Measurements from ENCODE around the gene ARIH2.
A peak's percentile ranks its signal among the peaks of the same experiment; 100 is the strongest.

The ARIH2 gene

DNA sequence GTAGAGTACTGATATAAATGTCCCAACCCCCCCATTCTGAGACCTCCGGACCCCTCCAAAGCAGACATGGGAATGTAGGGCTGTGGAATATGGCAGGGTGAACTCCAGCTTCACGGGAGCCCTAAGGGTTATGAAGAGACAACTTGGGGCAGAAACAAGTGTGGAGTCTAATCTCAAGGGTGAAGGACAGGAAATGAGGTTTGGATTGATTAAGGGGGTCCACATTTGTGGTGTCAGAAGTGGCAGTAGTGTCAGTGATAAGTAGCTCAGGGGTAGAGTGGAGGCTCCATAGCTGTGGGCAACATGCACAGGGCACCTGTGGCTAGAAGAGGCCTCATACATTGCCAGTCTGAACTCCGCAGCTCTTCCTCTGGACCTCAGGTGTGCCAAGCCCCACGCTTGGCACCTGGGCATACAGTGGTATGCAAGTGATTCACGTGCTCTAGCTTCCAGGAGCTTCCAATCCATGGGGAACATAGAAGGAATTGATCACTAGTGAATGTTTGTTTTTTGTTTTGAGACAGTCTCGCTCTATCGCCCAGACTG, 67.3 kb downstream of the ARIH2 start:
- H3K27me3 ChIP-seq (ENCODE audit: control insufficient read depth in 5 of 5, insufficient read depth in 4 of 5, low read length in 5 of 5): no peaks in the 10 kb centered on the region
- no peaks in the 10 kb centered on the region for H3K9me3 ChIP-seq (ENCODE audit: control insufficient read depth in 5 of 5, low read length in 5 of 5)
- peaks cover 6 to 55% (median 51%) of the 10 kb centered on the region in 5 donors for H3K36me3 ChIP-seq (ENCODE audit: control insufficient read depth in 5 of 5, insufficient read depth in 5 of 5, low read length in 5 of 5)
- H3K4me1 ChIP-seq (ENCODE audit: control insufficient read depth in 5 of 5, insufficient read depth in 5 of 5, low read length in 5 of 5): peaks cover 5 to 19% (median 15%) of the 10 kb centered on the region in 5 donors
- no peak overlapping the region for H3K4me3 ChIP-seq (ENCODE audit: low read depth in 1 of 5, low read length in 5 of 5)
- no peak overlapping the region for H3K27ac ChIP-seq (ENCODE audit: low read depth, low read length)
- peak overlapping the region in 1 of 5 donors; percentile 28 for H3K9ac ChIP-seq (ENCODE audit: low read length in 5 of 5)

GRCh38 chr3:48989126-48989795, 70.6 kb downstream of the ARIH2 start:
- Histone ChIP-seq H3K36me3 (ENCODE audit: control insufficient read depth in 5 of 5, insufficient read depth in 5 of 5, low read length in 5 of 5) (peaks cover 0 to 26% (median 19%) of the 10 kb centered on the region in 5 donors), H3K9ac (ENCODE audit: low read length in 5 of 5) (peak overlapping the region; percentile 66 to 84 (median 72)), H3K27me3 (ENCODE audit: control insufficient read depth in 5 of 5, insufficient read depth in 4 of 5, low read length in 5 of 5) (no peaks in the 10 kb centered on the region), H3K4me1 (ENCODE audit: control insufficient read depth in 5 of 5, insufficient read depth in 5 of 5, low read length in 5 of 5) (peaks cover 9 to 29% (median 24%) of the 10 kb centered on the region in 5 donors), H3K4me3 (ENCODE audit: low read depth in 1 of 5, low read length in 5 of 5) (peak overlapping the region; percentile 67 to 95 (median 86)), H3K9me3 (ENCODE audit: control insufficient read depth in 5 of 5, low read length in 5 of 5) (no peaks in the 10 kb centered on the region), H3K27ac (ENCODE audit: low read depth, low read length) (peak overlapping the region; percentile 90)

DNA sequence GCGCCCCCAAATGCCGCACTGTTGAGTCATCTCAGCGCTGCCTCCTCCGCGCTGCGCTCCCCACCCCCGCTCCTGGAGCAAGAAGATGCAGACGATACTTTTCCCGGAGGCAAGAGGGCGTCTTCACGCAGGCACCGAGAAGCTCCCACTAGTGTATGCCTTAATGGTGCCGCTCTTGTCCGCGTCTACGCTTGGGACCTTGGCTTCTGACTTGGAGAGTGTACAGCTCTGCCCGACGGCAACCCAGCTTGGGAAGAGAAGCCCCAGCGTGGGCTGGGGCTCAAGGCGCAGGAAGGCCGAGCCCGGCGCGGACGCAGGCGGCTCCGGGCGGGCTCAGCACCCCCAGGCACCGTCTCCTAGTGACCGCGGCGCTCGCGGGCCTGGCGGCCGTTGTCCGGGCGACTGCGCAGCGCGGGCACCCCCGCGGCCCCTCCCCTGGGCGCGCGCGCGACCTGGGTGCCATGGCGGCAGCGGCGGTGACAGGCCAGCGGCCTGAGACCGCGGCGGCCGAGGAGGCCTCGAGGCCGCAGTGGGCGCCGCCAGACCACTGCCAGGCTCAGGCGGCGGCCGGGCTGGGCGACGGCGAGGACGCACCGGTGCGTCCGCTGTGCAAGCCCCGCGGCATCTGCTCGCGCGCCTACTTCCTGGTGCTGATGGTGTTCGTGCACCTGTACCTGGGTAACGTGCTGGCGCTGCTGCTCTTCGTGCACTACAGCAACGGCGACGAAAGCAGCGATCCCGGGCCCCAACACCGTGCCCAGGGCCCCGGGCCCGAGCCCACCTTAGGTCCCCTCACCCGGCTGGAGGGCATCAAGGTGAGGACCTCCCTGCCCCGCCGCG, 71.4 kb downstream of the ARIH2 start, which contains the start of gene P4HTM:
Gene P4HTM, plus strand, starts transcription at position 446 of the 840 bp plus-strand sequence. Its CDS starts 16 bp downstream, at position 462.
- Histone ChIP-seq H3K4me3 (ENCODE audit: low read depth in 1 of 5, low read length in 5 of 5) (peak within 1 kb of the TSS; percentile 83 to 95 (median 86)), H3K36me3 (ENCODE audit: control insufficient read depth in 5 of 5, insufficient read depth in 5 of 5, low read length in 5 of 5) (peaks cover 0 to 23% (median 12%) of the 10 kb centered on the region in 5 donors), H3K27ac (ENCODE audit: low read depth, low read length) (peak within 1 kb of the TSS; percentile 90), H3K9me3 (ENCODE audit: control insufficient read depth in 5 of 5, low read length in 5 of 5) (no peaks in the 10 kb centered on the region), H3K27me3 (ENCODE audit: control insufficient read depth in 5 of 5, insufficient read depth in 4 of 5, low read length in 5 of 5) (no peaks in the 10 kb centered on the region), H3K9ac (ENCODE audit: low read length in 5 of 5) (peak within 1 kb of the TSS; percentile 66 to 88 (median 72)), H3K4me1 (ENCODE audit: control insufficient read depth in 5 of 5, insufficient read depth in 5 of 5, low read length in 5 of 5) (peaks cover 9 to 29% (median 24%) of the 10 kb centered on the region in 5 donors)

DNA sequence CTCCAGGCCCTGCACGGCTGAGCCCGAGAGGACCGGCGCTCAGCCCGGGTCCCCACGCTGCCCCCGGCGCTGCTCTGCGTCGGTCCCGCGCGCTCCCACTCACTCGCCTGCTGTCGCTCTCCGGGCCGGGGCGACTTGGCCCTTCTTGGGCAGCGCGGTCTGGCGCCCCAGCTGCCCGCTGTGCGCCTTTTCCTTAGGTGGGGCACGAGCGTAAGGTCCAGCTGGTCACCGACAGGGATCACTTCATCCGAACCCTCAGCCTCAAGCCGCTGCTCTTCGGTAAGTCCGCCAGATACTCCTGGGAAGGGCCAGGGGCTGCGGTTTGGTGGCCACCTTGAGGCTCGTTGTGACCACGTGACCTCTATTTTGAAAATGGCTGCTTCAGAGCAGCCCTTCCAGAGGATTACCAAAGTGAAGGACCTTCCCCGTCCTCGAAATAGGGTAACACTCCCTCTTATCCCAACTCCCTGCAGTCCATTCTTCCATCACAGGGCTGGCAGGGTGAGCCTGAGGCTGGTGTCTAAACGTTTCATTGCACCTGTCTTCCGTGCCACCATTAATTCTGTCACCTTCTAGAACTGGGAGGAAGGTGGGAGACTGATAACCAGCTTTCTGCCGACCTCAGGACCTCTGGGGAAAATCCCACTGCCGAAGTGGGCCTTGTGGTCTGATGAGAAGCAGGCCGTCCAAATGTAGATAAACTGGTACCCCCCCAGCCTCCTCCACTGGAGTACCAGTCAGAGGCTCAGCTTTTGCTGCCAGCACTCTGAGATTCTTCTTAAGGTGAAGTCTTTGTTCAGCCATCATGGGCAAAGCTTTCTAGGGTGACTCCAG, 72.2 kb downstream of the ARIH2 start:
- no peaks in the 10 kb centered on the region for H3K9me3 ChIP-seq (ENCODE audit: control insufficient read depth in 5 of 5, low read length in 5 of 5)
- H3K27ac ChIP-seq (ENCODE audit: low read depth, low read length): peak overlapping the region; percentile 90
- H3K4me3 ChIP-seq (ENCODE audit: low read depth in 1 of 5, low read length in 5 of 5): peak overlapping the region; percentile 83 to 95 (median 86)
- peaks cover 0 to 20% (median 7%) of the 10 kb centered on the region in 5 donors for H3K36me3 ChIP-seq (ENCODE audit: control insufficient read depth in 5 of 5, insufficient read depth in 5 of 5, low read length in 5 of 5)
- no peaks in the 10 kb centered on the region for H3K27me3 ChIP-seq (ENCODE audit: control insufficient read depth in 5 of 5, insufficient read depth in 4 of 5, low read length in 5 of 5)
- peak overlapping the region; percentile 48 to 88 (median 71) for H3K9ac ChIP-seq (ENCODE audit: low read length in 5 of 5)
- peaks cover 9 to 29% (median 24%) of the 10 kb centered on the region in 5 donors for H3K4me1 ChIP-seq (ENCODE audit: control insufficient read depth in 5 of 5, insufficient read depth in 5 of 5, low read length in 5 of 5)

- Histone ChIP-seq H3K36me3 (ENCODE audit: control insufficient read depth in 5 of 5, insufficient read depth in 5 of 5, low read length in 5 of 5) (peaks cover 0 to 15% (median 4%) of the 10 kb centered on the region in 5 donors), H3K27me3 (ENCODE audit: control insufficient read depth in 5 of 5, insufficient read depth in 4 of 5, low read length in 5 of 5) (no peaks in the 10 kb centered on the region), H3K4me3 (ENCODE audit: low read depth in 1 of 5, low read length in 5 of 5) (peak overlapping the region in 1 of 5 donors; percentile 93), H3K27ac (ENCODE audit: low read depth, low read length) (no peak overlapping the region), H3K4me1 (ENCODE audit: control insufficient read depth in 5 of 5, insufficient read depth in 5 of 5, low read length in 5 of 5) (peaks cover 9 to 29% (median 24%) of the 10 kb centered on the region in 5 donors), H3K9me3 (ENCODE audit: control insufficient read depth in 5 of 5, low read length in 5 of 5) (no peaks in the 10 kb centered on the region), H3K9ac (ENCODE audit: low read length in 5 of 5) (peak overlapping the region in 3 of 5 donors; percentile 30 to 39 (median 31))
Observed at GRCh38 chr3:48991851-48992545, 73.4 kb downstream of the ARIH2 start.

DNA sequence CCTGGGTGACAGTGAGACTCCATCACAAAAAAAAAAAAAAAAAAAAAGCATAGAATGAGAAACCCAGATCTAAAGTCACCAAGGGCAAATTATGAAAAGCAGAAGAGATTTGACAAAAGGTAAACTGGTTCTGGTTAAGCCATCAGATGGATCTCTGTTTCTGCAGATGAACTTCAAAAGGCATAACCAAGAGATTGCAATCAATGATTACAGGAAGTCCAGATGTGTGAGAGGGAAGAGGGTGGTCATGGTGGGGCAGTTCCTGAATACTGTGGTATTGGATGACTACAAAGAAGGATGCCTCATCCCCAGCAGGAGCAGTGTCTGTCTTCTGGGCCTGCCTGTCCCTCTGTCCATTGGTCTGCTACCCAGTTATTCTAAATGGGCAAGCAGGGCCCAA, 75.2 kb downstream of the ARIH2 start:
- H3K27ac ChIP-seq (ENCODE audit: low read depth, low read length): no peak overlapping the region
- peaks cover 0 to 15% (median 4%) of the 10 kb centered on the region in 5 donors for H3K36me3 ChIP-seq (ENCODE audit: control insufficient read depth in 5 of 5, insufficient read depth in 5 of 5, low read length in 5 of 5)
- H3K9me3 ChIP-seq (ENCODE audit: control insufficient read depth in 5 of 5, low read length in 5 of 5): no peaks in the 10 kb centered on the region
- H3K4me1 ChIP-seq (ENCODE audit: control insufficient read depth in 5 of 5, insufficient read depth in 5 of 5, low read length in 5 of 5): peaks cover 9 to 29% (median 24%) of the 10 kb centered on the region in 5 donors
- H3K27me3 ChIP-seq (ENCODE audit: control insufficient read depth in 5 of 5, insufficient read depth in 4 of 5, low read length in 5 of 5): no peaks in the 10 kb centered on the region
- H3K4me3 ChIP-seq (ENCODE audit: low read depth in 1 of 5, low read length in 5 of 5): no peak overlapping the region
- no peak overlapping the region for H3K9ac ChIP-seq (ENCODE audit: low read length in 5 of 5)

DNA sequence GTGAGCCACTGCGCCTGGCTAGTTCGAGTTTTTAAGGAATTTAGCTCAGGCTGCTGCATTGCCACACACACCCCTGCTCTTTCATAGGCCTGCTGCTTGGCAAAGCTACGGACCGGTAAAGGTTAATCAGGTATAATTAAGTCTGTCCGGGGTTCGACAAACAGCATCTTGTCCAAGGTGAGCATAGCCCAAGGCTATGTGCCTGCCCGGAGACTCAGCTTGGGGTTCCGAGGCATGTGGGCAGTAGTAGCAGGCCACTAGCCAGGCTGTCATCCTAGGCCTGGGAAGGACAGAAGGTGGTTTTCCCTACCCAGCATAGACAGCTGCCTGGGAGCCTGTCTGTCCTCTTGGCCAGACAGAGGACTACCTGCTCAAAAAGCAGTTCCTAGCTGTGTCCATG, 78.0 kb downstream of the ARIH2 start:
- H3K27ac ChIP-seq (ENCODE audit: low read depth, low read length): no peak overlapping the region
- no peaks in the 10 kb centered on the region for H3K27me3 ChIP-seq (ENCODE audit: control insufficient read depth in 5 of 5, insufficient read depth in 4 of 5, low read length in 5 of 5)
- H3K9ac ChIP-seq (ENCODE audit: low read length in 5 of 5): no peak overlapping the region
- H3K4me1 ChIP-seq (ENCODE audit: control insufficient read depth in 5 of 5, insufficient read depth in 5 of 5, low read length in 5 of 5): peaks cover 1 to 3% (median 2%) of the 10 kb centered on the region in 5 donors
- no peak overlapping the region for H3K4me3 ChIP-seq (ENCODE audit: low read depth in 1 of 5, low read length in 5 of 5)
- peaks cover 0 to 15% (median 4%) of the 10 kb centered on the region in 5 donors for H3K36me3 ChIP-seq (ENCODE audit: control insufficient read depth in 5 of 5, insufficient read depth in 5 of 5, low read length in 5 of 5)
- no peaks in the 10 kb centered on the region for H3K9me3 ChIP-seq (ENCODE audit: control insufficient read depth in 5 of 5, low read length in 5 of 5)

- Histone ChIP-seq H3K27ac (ENCODE audit: low read depth, low read length) (no peak overlapping the region), H3K27me3 (ENCODE audit: control insufficient read depth in 5 of 5, insufficient read depth in 4 of 5, low read length in 5 of 5) (no peaks in the 10 kb centered on the region), H3K9ac (ENCODE audit: low read length in 5 of 5) (no peak overlapping the region), H3K4me1 (ENCODE audit: control insufficient read depth in 5 of 5, insufficient read depth in 5 of 5, low read length in 5 of 5) (no peaks in the 10 kb centered on the region), H3K9me3 (ENCODE audit: control insufficient read depth in 5 of 5, low read length in 5 of 5) (no peaks in the 10 kb centered on the region), H3K36me3 (ENCODE audit: control insufficient read depth in 5 of 5, insufficient read depth in 5 of 5, low read length in 5 of 5) (peaks cover 0 to 15% (median 4%) of the 10 kb centered on the region in 5 donors), H3K4me3 (ENCODE audit: low read depth in 1 of 5, low read length in 5 of 5) (no peak overlapping the region)
Observed at GRCh38 chr3:48997102-48997635, 78.5 kb downstream of the ARIH2 start.

All from subcutaneous abdominal adipose tissue (tissue), 5 donors.